Hepatocyte (in vitro differentiated cells): ENCODE results near the gene PDLIM1. TPM values are rescaled to one million over a fixed set of nuclear protein-coding genes. Genes with fewer than 3 reads are reported as not detected.

Experiments used
- DNase-seq: peaks from one replicate; pipeline ENCODE4 v3.0.0-alpha.2; 2016; ENCODE audit warnings: low spot score
- H2AFZ ChIP-seq: fragments of 200-600 bp; sonication (generic); 2 replicates; pipeline ENCODE4 v1.6.0; 2016; ENCODE audit warnings: antibody characterized with exemption, mild to moderate bottlenecking
- H3K27ac ChIP-seq: fragments of 200-600 bp; sonication (generic); 2 replicates; pipeline ENCODE4 v1.5.1; 2016; ENCODE audit warnings: mild to moderate bottlenecking
- H3K27me3 ChIP-seq: fragments of 200-600 bp; sonication (generic); 2 replicates; pipeline ENCODE4 v1.6.1; 2016
- H3K36me3 ChIP-seq: fragments of 200-600 bp; sonication (generic); replicated peaks from 2 replicates; pipeline ENCODE4 v1.5.1; 2016; ENCODE audit warnings: low read depth; ENCODE audit not compliant: insufficient read depth
- H3K4me1 ChIP-seq: fragments of 200-600 bp; sonication (generic); 2 replicates; pipeline ENCODE4 v1.5.1; 2016; ENCODE audit warnings: mild to moderate bottlenecking, moderate library complexity; ENCODE audit not compliant: insufficient read depth
- H3K4me2 ChIP-seq: fragments of 200-600 bp; sonication (generic); 2 replicates; pipeline ENCODE4 v1.6.0; 2016
- H3K4me3 ChIP-seq: fragments of 200-600 bp; sonication (generic); 2 replicates; pipeline ENCODE4 v1.5.1; 2016; ENCODE audit warnings: mild to moderate bottlenecking
- H3K79me2 ChIP-seq: fragments of 200-600 bp; sonication (generic); 2 replicates; pipeline ENCODE4 v1.6.0; 2017; ENCODE audit warnings: mild to moderate bottlenecking
- H3K9me2 ChIP-seq: fragments of 200-600 bp; sonication (generic); replicated peaks from 2 replicates; pipeline ENCODE4 v1.6.0; 2017; ENCODE audit warnings: mild to moderate bottlenecking; ENCODE audit not compliant: insufficient read depth
- H3K9me3 ChIP-seq: fragments of 200-600 bp; sonication (generic); 2 replicates; pipeline ENCODE4 v1.5.1; 2016; ENCODE audit warnings: low read depth, mild to moderate bottlenecking
- H4K20me1 ChIP-seq: fragments of 200-600 bp; sonication (generic); 2 replicates; pipeline ENCODE4 v1.6.0; 2016; ENCODE audit warnings: mild to moderate bottlenecking; ENCODE audit not compliant: insufficient read depth, poor library complexity, severe bottlenecking
- CTCF ChIP-seq: fragments of 200-600 bp; sonication (generic); IDR thresholded peaks from 2 replicates; pipeline ENCODE4 v1.5.1; 2016; ENCODE audit warnings: antibody characterized with exemption, mild to moderate bottlenecking; ENCODE audit not compliant: poor library complexity
- EZH2 ChIP-seq: fragments of 200-600 bp; sonication (generic); IDR thresholded peaks from 2 replicates; pipeline ENCODE4 v1.6.1; 2016; ENCODE audit warnings: antibody characterized with exemption, mild to moderate bottlenecking, borderline replicate concordance
- EZH2phosphoT487 ChIP-seq: fragments of 200-600 bp; sonication (generic); IDR thresholded peaks from one replicate; pipeline ENCODE4 v1.6.1; 2018; ENCODE audit warnings: antibody characterized with exemption, mild to moderate bottlenecking, low read depth, moderate library complexity; ENCODE audit not compliant: unreplicated experiment, severe bottlenecking
- WGBS: methylation state at CpG from one replicate; pipeline ENCODE4 v1.1.6; 2016; ENCODE audit warnings: low lambda C conversion rate; ENCODE audit errors: missing lambda C conversion rate; 5-methylcytosine and 5-hydroxymethylcytosine counted together
- polyA plus RNA-seq: library from polyadenylated mRNA; unstranded; fragments of >200 nt; fragmentation: Nextera tagmentation; extraction: Ambion mirVana; gene quantifications from 2 replicates; pipeline ENCODE4 v1.2.1, GENCODE V29; 2016
- total RNA-seq: library from RNA; depleted of rRNA; stranded (reverse); fragments of >200 nt; gene quantifications from 2 replicates; pipeline ENCODE4 v1.2.3, GENCODE V29; 2014

PDLIM1 gene
- total and polyA plus RNA-seq, 2 experiments from 2014 or later = 58.2 to 176 TPM

- Histone ChIP-seq H3K9me2 (no peaks in the 10 kb centered on the region), H3K79me2 (no peaks in the 10 kb centered on the region), H3K4me1 (peaks cover 21% of the 10 kb centered on the region), H3K9me3 (no peaks in the 10 kb centered on the region), H3K4me3 (no peak overlapping the region), H4K20me1 (no peaks in the 10 kb centered on the region), H3K4me2 (no peak overlapping the region), H3K27me3 (no peaks in the 10 kb centered on the region), H3K27ac (no peak overlapping the region), H2AFZ (no peak overlapping the region), H3K36me3 (no peaks in the 10 kb centered on the region)
- TF ChIP-seq CTCF (no peak), EZH2phosphoT487 (no peak)
- no peak for DNase-seq
- WGBS = 58% methylated on average over 4 of the region's 4 CpGs
Measured at GRCh38 chr10:95304463-95304862, 13.7 kb upstream of the PDLIM1 start.

GRCh38 chr10:95303950-95304349, 13.1 kb upstream of the PDLIM1 start:
- H4K20me1 ChIP-seq = no peaks in the 10 kb centered on the region
- H3K36me3 ChIP-seq = no peaks in the 10 kb centered on the region
- no peaks in the 10 kb centered on the region for H3K27me3 ChIP-seq
- TF ChIP-seq EZH2phosphoT487 (no peak), CTCF (no peak), EZH2 (no peak)
- no peak overlapping the region for H3K27ac ChIP-seq
- H3K4me2 ChIP-seq = no peak overlapping the region
- H3K4me3 ChIP-seq = no peak overlapping the region
- no peaks in the 10 kb centered on the region for H3K9me2 ChIP-seq
- H2AFZ ChIP-seq = no peak overlapping the region
- WGBS = 95% methylated on average over 1 of the region's 1 CpG
- H3K4me1 ChIP-seq = peaks cover 16% of the 10 kb centered on the region
- H3K79me2 ChIP-seq = no peaks in the 10 kb centered on the region
- no peak for DNase-seq
- H3K9me3 ChIP-seq = no peaks in the 10 kb centered on the region

GRCh38 chr10:95303535-95303934, 12.7 kb upstream of the PDLIM1 start:
- no peaks in the 10 kb centered on the region for H3K27me3 ChIP-seq
- no peak overlapping the region for H3K4me2 ChIP-seq
- H2AFZ ChIP-seq = no peak overlapping the region
- H4K20me1 ChIP-seq = no peaks in the 10 kb centered on the region
- no peaks in the 10 kb centered on the region for H3K9me3 ChIP-seq
- H3K36me3 ChIP-seq = no peaks in the 10 kb centered on the region
- TF ChIP-seq EZH2phosphoT487 = no peak
- TF ChIP-seq EZH2 = no peak
- no peak for TF ChIP-seq CTCF
- no peaks in the 10 kb centered on the region for H3K9me2 ChIP-seq
- peaks cover 12% of the 10 kb centered on the region for H3K4me1 ChIP-seq
- H3K79me2 ChIP-seq = no peaks in the 10 kb centered on the region
- H3K4me3 ChIP-seq = no peak overlapping the region
- 70% methylated on average over 8 of the region's 8 CpGs for WGBS
- no peak for DNase-seq
- H3K27ac ChIP-seq = no peak overlapping the region

- Histone ChIP-seq H3K36me3 (no peaks in the 10 kb centered on the region), H3K4me1 (no peaks in the 10 kb centered on the region), H4K20me1 (no peaks in the 10 kb centered on the region), H2AFZ (no peak overlapping the region), H3K9me2 (no peaks in the 10 kb centered on the region), H3K79me2 (no peaks in the 10 kb centered on the region), H3K4me2 (no peak overlapping the region), H3K4me3 (no peak overlapping the region), H3K27me3 (no peaks in the 10 kb centered on the region), H3K9me3 (no peaks in the 10 kb centered on the region), H3K27ac (no peak overlapping the region)
- TF ChIP-seq EZH2phosphoT487 (no peak), CTCF (no peak), EZH2 (no peak)
- WGBS = 90% methylated on average over 3 of the region's 3 CpGs
- no peak for DNase-seq
Measured at GRCh38 chr10:95300022-95300539, 9.3 kb upstream of the PDLIM1 start.
